GM19238 (cell line): ENCODE results near the gene SMAD2.

ENCODE experiments used
- DNase-seq: peaks from one replicate; pipeline ENCODE4 v3.0.0; 2011; ENCODE audit warnings: low spot score; ENCODE audit not compliant: insufficient read length

Gene SMAD2

GRCh38 chr18:47932190-47932589 is 1.7 kb upstream of the SMAD2 start:
- DNase-seq: no peak

- DNase-seq: no peak
Measured at GRCh38 chr18:47931718-47932103, 1.3 kb upstream of the SMAD2 start.

DNA sequence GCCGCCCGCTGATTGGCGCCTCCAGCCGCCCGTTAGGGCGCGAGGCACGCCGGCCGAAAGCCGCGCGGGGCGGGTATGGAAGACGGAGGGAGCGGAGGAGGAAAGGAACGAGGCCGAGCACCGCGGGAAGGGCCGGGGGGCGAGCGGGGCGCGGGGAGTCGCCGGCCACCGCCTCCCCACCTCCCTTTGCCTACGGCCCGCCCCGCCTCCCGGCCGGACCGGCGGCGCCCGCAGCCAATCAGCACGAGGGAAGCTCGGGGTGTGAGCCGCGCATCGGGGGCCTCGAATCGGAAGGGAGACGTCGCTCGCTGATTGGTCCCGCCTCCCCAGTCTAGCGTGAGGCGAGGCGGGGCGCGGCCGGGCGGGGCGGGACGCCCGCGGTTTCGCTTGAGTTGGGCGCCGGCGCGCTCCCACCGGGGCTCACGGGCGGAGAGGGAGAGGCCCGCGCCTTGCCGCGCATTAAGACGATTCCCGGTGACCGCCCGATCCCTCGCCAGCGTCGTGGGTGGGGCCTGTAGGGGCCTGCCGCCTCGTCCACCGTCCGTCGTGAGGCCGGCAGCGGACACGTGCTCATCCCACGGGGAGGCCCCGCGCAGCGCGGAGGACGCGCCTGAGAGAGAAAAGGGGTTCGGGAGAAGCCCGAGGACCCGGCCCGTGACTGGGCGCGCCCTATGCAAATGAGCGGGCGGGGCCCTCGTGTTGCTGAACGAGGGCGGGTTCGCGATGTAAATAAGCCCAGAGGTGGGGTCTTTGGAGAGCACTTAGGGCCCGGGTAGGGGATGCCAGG is 665 bp upstream of the SMAD2 start:
- peak; percentile 91 for DNase-seq

GRCh38 chr18:47929681-47930198 is 719 bp downstream of the SMAD2 start:
- no peak for DNase-seq

DNA sequence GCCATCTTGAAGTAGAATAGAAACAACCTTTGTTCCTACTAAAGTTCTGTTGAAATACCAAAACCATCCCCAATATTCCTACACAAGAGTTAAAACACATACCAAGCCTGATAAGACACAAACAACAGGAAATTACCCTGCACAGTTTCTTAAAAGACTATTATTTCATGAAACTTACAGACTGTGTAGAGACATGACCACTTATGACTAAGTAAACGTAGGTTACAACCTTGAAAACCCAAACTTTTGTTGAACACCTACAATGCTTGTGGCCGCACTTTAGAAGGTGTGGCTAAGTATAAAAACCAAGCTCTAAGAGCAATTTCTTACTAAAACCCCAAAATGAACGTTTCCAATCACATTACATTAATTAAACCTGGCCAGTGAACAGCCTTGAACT is 2.0 kb downstream of the SMAD2 start:
- no peak for DNase-seq

- DNase-seq: no peak
Measured at GRCh38 chr18:47926101-47926850, 4.2 kb downstream of the SMAD2 start.

DNA sequence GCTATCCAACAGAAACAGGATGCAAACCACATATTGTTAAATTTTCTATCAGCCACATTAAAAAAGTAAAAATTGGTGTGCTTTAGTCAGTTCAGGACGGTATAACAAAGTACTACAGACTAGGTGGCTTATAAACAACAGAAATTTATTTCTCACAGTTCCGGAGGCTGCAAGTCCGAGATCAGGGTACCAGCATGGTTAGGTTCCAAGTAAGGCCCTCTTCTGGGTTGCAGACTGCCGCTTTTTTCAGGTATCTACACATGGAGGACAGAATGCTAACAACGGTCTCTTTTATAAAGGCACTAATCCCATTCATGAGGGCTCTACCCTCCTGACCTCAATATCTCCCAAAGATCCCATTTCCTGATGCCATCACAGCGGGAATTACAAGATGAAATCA is 10.5 kb downstream of the SMAD2 start:
- no peak for DNase-seq

GRCh38 chr18:47917923-47918610 is 12.4 kb downstream of the SMAD2 start:
- no peak for DNase-seq

- DNase-seq: no peak
Measured at GRCh38 chr18:47915930-47916329, 14.5 kb downstream of the SMAD2 start.

DNA sequence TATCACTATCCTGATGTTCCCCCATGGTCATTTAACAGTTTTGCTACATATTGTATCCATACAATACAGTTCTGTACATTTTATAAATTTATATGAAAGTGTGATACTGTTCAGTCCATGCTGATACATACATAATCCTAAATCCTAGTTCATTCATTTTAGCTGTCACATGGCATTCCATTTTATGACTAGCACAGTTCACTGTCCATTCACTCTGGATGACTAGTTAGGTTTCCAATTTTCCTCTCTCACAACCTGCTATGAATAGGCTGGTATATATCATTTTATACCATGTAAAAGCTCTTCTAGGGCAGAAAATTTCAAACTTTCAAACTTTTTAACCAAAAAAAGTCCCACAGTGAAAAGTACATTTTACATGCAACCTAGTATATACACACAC is 15.2 kb downstream of the SMAD2 start:
- no peak for DNase-seq

DNA sequence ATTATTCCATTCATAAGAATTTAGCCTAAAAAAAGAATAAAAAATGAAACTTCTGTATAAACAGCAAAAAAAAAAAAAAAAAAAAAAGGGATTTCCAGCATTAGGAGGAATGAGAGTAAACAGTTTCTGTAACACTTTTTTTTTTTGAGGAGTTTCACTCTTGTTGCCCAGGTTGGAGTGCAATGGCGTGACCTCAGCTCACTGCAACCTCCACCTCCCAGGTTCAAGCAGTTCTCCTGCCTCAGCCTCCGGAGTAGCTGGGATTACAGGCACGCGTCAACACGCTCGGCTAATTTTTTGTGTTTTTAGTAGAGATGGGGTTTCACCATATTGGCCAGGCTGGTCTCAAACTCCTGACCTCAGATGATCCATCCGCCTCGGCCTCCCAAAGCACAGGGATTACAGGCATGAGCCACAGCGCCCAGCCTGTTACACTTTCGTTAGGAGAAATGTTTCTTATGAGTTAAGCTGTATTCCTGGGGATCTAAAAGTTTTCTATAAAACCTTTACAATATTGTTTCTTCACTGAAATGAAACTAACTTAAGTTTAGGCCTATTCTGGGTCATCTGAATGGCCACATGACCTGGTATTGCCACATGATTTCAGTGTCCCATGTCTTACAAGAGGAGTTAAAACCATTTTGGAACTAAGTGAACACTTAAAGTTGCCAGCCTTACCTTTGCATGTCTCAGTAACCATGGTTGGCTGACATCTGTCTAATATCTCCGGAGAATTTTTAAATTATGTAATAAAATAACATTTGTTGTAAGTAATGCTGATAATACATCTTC is 17.5 kb downstream of the SMAD2 start:
- DNase-seq: no peak

GRCh38 chr18:47912343-47912742 is 18.1 kb downstream of the SMAD2 start:
- no peak for DNase-seq

- no peak for DNase-seq
Measured at GRCh38 chr18:47911877-47912276, 18.6 kb downstream of the SMAD2 start.

DNA sequence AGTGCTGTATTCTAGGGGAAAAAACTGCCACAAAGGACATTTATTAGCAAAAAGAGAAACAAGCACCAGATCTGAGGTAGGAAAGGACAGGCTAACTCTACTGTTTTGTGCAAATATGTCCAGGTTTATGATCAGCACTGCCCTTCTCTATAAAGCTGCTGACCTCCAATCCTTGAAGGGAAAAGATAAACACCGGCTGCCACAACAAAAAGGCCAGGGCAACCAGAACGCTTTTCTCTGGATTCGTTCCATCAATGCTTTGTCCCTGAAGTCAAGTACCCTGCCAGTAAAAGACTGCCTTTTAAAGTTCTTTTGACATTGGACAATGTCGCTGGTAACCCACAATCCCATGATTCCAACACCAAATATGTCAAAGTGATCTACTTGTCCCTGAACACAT is 21.0 kb downstream of the SMAD2 start:
- no peak for DNase-seq

DNA sequence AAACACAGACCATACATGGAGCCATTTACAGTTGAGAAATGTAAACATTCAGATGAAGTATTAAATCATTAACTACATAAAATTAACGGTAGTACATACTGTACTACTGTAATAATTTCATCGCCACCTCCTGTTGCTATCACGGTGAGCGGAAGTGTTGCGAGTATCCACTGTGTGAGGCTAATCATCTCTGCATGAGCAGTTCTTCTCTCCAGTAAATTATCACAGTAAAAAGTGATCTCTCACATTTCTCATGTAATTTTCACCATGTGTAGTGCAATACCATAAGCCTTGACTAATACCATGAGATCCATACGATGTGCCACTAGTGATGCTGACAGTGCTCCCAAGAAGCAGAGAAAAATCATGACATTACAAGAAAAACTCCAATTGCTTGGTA is 21.9 kb downstream of the SMAD2 start:
- DNase-seq: no peak

DNA sequence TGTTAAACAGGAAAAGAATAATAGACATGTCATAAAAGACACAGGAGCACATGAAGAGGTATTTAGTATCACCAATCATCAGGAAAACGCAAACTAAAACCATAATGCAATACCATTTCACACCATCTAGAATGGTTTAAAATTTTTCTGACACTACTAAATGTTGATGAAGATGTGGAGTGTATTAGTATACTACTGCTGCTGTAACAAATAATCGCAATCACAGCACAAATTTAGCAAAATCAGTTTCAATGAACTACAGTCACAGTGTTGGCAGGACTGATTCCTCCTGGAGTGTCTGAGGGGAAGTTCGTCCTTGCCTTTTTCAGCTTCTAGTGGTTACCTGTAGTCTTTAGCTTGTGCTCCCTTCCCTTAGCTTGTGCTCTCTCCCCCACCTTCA is 24.1 kb downstream of the SMAD2 start:
- no peak for DNase-seq

GRCh38 chr18:47903809-47904208 is 26.6 kb downstream of the SMAD2 start:
- DNase-seq: no peak

DNA sequence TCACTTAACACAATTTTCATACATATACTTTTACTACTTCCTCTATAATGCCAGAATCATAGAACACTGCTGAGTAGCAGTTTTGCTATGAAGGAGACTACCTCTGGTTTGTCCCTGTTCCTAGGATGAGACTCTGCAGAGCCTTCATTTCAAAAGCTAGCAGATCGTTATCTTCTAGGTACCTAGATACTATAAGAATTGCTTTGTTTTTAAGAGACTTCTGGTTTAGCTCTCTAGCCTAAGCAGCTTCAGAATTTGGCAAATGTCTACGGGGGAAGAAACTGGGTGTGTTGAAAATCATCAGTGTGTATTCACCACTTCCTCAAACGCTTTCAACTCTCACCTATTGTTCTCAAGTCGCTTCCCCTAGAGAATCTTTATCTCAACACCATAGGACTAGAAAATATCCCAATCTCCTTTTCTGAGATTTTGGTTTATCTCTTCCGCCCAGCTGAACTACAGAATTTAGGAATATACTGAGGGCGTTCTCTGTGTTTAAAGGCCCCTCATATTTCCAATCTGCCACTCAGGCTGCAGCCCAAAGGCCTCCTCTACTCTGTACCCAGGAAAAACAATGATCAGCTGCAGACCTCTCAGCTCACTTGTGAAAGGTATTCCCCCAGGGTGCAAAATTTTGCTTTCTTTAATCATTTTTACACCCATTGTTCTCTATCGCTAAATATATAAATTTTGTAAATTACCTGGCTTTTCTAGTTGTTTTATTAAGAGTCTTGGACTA is 28.7 kb downstream of the SMAD2 start:
- no peak for DNase-seq

DNA sequence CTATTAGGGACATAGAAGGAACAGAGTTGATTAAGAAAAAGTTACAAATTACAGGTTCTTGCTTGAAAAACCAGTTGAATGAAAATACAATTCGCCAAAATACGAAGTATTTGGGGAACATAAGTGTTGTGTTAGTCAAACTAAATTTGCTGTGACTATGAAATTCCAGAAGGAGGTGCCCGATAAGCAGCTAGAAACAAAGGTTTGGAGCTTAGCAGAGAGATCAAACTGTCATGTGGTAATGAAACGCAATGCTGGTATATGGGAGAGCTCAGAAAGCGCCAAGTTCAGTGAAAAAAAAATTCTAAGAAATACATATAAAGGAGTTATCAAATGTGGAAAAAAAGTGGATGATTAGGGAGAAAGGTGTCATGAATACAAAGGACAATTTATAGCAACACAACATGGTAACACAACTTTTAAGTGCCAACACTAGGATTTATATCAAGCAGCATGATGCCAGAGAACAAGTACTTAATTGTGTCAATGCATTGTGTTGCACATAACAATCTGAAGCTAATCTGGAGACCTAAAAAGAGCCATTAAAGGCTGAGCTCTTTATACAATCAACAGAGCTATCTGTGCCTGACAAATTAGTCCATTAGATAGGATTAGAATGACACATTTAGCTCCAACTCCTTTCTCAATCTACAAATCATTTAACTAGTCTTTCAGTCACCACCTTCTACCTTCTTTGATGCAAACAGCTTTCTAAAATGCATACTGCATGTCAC is 31.2 kb downstream of the SMAD2 start:
- DNase-seq: no peak

- DNase-seq: no peak
Measured at GRCh38 chr18:47898696-47899095, 31.8 kb downstream of the SMAD2 start.
